8988T (cell line): ENCODE measurements around the gene TMCO2.
"Not testable (repeated sequence)": the region's sequence is repeated elsewhere in the genome, so short reads cannot be mapped to it uniquely, and the experiment has no call there.

ENCODE experiments used
- DNase-seq: peaks from one replicate; pipeline ENCODE4 v3.0.0; 2011

TMCO2 gene

DNA sequence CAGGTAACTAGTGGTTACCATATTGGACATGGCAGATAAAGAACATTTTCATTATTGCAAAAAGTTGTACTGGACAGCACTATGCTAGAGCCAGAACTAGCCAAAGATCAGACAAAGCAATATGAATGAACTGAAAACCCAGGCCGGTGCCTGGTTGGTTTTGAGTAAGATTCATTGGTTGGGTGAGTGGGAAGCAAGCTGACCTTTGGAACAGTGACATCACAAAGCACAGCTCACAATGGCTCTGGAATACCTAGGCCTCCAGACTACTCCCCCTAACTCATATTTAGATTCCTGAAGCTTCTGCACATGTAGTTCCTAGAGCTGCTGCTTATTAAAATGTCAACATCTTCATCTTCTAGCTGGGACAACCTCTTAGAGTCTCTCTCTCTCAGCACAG is at the start of gene TMCO2:
Gene TMCO2, plus strand, starts transcription at position 283 of the 400 bp plus-strand sequence. Its CDS starts 57 bp downstream, at position 340.
- no peak for DNase-seq

DNA sequence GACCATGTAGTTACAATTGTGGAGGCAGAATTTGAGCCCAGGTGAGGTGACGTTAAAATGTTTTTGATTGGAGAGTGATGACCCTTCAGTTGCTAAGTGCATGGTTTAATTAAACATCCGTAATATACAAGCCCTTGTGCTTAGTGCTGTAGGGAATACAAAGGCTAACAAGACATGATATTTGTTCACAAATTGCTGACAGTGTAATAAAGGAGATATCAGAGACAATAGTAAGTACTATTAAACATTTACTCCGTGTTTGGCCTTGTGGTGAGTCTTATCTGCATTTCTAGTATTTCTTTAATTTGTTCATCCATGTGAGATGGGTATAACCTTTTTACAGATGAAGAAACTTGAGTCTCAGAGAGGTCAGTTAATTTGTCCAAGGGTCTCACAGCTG is 48.6 kb upstream of the TMCO2 start:
- no peak for DNase-seq

DNA sequence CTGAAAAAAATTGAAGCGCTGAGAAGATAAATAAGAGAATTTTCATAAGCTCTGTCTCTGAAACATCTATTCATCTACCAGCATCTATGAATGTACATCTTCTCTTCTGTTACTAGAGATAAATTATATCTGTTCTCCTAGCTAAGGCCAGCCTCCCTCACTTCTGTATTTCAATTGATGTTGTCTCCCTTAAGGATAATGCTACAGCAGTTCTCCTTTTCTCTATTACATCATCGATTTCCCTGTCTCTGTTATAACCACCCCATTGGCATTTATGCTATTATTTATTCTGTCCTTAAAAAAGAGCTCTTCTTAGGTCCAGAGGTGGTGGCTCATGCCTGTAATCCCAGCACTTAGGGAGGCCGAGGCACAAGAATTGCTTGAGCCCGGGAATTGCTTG is 42.9 kb upstream of the TMCO2 start:
- no peak for DNase-seq

DNA sequence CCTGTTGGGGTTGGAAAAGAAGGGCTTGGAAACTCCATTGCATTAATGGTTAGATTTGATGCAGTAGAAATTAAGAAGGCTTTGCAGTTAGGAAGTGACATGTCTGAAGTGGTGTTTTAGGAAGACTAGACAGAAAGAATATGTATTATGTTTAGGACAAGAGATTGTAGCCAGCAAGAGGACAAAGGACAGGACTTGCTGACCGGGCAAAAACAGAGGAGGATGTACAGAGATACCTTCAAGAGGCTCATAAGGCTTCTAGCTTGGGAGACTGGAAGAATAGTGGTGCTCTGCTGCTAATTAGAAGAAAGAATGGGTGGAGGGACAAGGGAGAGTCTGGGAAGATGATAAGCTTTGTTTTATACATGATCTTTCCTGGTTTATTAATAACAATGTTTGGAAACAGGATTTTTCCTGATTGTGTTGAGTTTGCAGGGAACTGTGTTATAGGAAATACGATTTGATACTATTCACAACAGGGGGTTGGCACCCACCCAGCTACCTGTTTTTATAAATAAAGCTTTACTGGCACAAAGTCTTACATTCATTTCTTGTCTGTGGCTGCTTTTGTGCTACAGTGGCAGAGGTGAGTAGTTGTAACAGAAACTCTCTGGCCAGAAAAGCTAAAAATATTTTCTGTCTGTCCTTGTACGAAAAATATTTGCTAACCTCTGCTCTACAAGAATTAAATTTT is 37.1 kb upstream of the TMCO2 start:
- DNase-seq: no peak

DNA sequence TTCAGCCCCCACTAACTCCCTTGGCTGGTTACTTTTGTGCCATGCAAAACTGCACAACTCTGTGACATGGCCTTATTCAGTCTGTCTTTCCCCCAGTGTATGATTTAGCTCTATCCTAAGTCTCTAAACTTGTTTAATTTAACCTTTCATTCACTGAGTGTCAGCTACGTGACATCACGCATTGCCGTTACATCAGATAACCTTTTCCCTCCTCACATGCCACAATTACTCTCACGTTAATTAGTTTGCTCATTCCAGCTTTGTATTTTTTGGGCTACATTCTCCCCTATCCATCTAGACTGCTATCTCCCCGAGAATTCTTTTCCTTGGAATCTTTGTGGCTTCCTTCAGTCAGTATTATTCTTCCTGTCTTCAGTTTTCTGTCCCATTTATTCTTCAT is 29.4 kb upstream of the TMCO2 start:
- no peak for DNase-seq

DNA sequence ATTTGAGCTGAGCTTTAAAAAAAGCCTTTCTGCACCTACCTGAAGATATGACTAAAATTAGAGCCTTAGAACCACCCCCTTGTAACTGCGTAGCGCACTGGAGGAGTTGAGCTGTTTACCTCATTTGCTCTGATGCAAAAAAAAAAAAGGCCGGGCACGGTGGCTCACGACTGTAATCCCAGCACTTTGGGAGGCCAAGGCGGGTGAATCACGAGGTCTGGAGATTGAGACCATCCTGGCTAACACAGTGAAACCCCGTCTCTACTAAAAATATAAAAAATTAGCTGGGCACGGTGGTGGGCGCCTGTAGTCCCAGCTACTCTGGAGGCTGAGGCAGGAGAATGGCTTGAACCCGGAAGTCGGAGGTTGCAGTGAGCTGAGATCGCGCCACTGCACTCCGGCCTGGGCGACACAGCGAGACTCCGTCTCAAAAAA is 26.2 kb upstream of the TMCO2 start:
- not testable (repeated sequence) for DNase-seq

DNA sequence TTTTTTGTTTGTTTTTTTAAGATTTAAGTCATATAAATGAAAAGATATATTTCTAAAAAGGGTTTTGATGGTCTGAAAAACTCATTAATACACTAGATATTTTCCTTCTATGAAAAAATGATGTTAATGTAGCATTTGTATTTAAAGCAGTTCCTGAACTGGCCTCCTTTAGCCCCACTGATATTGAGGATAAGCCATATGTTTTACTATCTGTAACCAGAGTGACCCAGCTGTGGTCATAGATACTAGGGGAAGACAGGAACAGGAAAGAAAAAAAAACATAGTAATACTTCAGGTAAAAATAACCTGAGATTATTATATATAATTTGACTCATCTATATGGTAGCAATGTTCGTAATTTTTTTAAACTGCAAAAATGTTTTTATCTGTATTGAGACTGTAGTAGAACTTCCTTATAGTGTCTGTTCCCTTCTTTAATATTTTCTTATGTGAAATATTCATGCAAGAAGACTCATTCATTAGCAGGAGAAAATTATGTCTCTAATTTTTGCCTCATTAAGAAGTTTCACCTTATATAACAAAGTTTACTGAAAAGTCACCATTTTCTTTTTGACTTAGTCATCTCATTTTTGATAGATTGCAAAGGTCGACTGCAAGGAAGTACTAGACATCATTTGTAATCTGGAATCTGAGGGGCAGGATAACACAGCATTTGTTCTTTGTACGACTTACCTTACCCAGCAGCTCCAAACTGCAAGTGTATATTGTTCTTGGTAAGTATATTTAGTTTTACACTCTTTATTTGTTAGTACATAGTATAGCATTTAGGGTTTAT is 25.6 kb upstream of the TMCO2 start:
- DNase-seq: no peak

DNA sequence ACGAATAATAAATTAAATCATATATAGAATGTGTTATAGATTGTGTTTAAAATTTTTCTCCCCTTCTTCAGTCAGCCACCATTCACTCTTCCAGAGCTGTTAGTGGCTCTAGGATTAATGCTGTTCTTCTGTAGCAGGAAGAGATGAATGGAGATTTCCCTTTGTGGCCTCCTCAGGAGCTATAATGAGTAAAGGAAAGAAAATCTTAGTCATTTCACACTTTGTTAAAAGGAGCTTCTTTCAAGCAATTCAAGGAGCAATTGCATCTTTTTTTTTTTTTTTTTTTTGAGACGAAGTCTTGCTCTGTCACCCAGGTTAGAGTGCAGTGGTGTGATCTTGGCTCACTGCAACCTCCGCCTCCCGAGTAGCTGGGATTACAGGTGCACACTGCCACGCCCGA is 23.7 kb upstream of the TMCO2 start:
- DNase-seq: no peak

DNA sequence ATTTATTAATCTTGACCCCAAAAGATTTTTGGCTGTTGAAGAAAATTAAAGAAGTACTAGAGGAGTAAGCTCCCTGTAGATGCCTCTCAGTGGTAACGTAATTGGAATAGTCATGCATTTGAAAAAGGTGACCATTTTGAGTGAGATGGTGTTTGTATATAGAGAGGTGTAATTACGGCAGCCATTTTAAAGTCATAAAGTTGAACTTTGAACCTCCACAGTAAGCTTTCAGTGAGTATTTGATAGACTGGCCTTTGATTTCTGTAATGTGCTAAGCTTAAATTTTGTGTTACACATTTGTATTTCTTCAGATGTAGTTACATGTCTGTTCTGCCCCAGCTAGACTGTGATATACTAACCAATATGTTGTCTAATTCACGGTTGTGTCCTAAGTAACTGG is 21.5 kb upstream of the TMCO2 start:
- DNase-seq: no peak

DNA sequence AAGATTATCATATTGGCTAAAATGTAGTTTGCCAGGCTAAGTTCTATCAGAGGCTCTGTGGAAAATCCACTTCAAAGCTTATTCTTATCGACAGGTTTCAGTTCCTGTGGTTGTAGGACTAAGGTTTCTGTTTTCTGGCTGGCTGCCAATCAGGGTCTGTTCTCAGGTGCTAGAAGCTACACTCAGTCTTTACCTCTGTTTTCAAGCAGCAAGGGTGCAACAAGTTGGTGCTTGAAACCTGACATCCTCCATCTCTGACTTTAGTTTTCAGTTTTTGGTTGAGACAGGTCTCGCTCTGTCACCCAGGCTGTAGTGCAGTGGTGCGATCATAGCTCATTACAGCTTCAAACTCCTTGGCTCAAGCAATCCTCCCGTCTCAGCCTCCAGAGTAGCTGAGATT is 15.3 kb upstream of the TMCO2 start:
- no peak for DNase-seq

DNA sequence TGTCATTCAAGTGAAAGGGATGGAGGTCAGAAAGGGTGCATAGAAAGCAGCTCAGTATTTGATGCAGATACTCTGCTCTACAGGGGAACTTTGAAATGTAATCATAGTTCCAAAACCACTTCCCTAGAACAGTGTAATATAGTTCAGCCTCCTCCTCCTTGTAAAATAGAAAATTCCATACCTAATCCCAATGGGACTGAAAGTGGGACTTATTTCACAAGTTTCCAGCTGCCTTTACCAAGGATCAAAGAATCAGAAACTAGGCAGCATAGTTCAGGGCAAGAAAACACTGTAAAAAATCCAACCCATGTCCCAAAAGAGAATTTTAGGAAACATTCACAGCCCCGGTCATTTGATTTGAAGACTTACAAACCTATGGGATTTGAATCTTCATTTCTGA is 8.1 kb upstream of the TMCO2 start:
- no peak for DNase-seq

DNA sequence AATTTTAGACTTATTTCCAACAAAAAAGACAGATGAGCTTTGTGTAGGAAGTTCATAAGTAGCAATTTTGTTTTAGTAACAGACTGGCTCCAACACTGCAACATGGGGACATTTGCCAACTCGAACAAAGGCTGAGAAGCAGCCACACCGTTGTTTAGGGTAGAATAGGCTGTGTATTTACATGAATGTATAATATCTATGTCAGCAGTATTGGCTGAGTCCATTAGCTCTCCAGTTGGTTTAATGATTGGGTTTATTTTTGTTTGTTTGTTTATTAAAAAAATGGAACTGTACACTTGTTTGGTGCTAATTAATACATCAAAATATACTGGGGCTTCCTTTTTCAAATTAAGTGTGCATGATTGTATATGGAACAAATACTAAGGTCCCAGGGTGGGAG is 7.3 kb upstream of the TMCO2 start:
- DNase-seq: no peak

DNA sequence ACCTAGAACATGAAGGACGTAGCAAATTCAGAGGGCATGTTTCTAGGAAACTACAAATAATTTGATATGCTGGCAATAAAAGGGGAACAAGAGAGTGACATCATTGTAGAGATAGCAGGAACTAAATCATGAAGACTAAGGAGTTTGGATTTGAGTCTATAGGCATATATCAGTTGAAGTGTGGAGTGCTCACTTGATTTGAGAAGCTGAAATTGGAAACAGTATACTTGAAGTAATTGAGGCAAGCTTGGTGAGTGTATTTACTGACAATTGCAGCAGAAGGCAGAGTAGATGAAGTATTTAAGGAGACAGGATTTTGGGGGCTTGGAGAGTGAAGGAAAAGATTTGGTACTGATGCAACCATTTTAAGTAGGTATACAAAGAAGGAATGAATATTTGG is 6.4 kb upstream of the TMCO2 start:
- no peak for DNase-seq

DNA sequence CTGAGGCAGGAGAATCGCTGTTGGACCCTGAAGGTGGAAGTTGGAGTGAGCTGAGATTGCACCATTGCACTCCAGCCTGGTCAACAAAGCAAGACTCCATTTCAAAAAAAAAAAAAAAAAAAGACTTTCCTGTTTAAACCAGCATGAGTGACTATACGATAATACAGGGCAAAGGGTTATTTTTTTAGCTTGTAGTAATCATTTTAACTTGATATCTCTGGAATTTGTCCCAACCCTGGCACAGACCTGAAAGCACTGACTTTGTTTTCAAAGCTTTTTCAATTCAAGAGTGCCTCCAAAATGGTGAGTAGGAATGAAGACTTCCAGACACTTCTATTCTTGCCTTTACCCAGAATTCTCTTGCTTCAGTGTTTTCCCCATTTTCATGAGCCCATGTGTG is 4.4 kb upstream of the TMCO2 start:
- no peak for DNase-seq

DNA sequence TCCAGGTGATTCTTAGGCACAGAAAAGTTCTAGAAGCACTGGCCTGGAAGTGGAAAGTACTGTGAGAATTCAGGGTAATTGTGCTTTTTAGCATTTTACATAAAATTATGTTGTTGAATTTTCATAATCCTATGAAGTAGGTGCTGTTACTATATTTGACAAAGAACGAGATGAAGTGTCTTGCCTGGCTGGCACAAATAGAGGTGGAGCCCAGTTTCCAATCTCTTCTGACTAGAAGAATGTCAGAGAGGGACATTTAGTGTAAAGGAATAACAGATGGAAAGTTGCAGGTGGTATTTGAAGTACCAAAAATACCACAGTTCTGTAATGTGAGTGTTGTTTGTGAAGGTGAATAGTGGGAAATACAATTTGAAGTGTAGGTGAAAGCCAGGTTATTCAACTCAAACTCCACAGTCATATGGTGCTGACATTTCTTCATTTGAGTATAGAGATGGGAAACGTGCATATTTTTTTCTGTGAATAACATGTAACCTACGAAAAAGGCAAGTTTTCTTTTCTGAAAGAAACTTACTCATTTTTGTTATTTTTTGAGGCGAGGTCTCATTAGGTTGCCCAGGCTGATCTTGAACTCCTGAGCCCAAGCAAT is 3.5 kb upstream of the TMCO2 start:
- DNase-seq: no peak

DNA sequence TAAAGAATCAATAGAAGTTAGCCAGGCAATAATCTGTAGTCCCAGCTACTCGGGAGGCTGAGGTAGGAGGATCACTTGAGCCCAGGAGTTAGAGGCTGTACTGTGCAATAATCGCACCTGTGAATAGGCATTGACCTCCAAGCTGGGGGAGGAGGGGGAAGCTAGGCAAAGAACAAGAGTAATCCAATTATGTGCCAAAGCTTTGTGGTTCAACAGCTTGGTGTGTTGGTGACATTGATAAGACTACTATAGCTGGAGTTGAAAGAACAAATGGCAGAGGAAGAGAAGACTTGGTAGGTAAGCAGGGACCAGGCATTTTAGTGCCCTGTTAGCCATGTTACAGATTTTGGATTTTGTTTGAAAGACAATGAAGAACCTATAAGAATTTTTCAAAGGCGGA is 2.1 kb upstream of the TMCO2 start:
- no peak for DNase-seq

DNA sequence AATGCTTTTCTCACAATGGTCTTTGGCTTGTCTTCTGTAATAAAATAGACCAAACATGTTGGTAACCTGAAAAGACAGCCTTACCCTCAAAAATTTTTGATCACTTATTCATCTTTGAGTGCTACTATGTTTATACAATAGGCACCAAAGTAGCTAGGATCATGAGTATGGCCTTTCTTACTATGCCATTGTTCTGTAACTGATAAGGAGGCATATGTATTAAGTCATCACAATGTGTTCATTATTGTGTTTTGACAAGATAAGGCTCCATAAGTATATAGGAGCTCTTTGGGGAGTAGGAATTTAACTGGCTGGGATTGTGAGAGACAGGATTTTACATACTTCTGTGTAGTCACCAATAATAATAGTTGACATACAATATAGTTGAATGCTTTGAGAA is 675 bp downstream of the TMCO2 start:
- DNase-seq: no peak

DNA sequence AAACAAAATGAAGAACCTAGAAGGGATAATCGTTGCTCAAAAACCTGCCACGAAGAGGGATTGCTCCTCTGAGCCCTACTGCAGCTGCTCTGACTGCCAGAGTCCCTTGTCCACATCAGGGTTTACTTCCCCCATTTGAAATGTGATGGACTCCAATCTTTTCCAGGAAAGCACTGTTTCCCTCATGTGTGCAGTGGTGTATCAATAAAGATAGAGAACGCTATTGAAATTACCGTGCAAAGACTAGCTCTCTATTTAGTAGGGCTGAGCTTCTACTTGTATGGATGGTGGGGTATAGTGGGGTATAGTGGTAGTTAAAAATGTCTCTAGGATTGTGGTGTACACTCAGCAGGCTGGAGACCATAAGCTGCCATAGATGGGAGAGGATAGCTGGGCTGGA is 3.7 kb downstream of the TMCO2 start:
- DNase-seq: no peak

DNA sequence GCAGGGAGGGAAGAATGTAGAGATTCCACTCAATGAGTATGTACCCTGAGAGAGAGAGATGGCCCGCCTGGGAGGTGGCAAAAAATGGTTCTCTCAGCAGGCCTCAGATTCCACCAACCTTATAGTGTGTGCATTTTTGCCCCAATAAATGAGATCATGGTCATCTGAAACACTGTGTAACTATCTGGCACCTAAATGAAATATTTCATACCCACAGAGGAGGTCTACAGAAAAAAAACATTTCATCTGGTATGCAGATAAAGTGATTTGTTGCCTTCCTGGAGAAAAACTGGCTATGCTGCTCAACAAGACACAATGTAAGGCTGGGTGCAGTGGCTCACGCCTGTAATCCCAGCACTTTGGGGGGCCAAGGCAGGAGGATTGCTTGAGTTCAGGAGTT is 4.9 kb downstream of the TMCO2 start:
- DNase-seq: no peak

DNA sequence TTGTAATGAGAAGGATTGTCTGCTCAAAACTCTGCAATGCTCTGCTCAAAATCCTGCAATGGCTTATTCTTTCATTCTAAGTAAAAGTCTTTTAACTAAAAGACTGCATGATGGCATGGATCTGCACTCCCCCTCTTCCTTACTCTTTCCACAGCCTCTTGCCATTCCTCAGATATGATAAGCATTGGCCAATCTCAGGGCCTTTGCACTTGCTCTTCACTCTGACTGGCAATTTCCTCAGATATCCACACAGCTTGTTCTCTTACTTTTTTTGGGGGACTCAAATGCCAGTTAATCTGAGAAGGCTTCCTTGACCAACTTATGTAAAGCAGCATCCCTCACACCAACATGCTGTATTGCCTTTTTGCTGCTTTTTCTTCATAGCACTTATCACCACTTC is 7.5 kb downstream of the TMCO2 start:
- no peak for DNase-seq

DNA sequence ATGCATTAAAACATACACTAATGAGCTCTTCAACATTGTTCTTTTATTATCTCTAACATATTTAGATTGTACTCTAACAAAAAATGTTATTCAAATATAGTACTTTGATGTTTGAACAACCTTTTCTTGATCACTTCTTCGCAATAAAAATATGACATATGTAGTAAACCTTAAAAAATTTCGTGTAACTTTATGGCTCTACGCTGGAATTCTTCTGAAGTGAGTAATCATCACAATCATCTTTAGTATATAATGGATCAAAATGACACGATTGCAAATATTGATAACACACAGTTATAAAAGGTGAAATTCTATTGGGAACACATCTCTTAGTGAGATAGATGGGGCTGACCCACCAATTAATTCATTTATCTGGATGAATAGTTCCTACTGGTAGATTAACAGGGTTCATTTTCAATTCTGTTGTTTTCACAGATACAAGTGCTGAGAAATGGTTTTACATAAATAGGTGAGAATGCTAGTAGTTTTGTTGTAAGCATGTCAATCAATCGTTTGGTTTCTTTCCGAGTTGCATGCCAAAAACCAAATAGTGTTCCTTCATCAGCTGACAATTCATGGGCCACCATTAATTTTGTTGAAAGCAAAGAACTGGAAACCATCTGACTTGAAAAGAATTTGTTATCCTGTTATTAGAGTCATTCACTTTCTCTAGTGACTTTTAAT is 8.8 kb downstream of the TMCO2 start:
- DNase-seq: no peak

DNA sequence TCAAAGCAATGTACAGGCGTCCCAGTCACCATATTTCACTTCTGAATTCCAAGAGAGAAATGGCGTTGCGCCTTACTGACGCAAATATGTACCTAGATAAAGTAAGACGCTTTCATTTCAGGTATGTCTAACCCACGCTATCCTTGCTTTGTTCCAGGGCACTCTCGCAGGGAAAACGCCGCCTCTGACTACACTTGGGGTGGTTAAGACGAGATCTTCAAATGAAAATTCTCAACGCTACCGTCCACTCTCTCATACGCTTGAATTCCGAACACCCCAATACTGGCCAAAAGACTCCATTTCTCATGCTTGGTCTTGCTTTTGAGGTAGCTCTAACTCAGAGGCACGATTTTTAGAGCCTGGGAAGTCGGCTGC is 9.6 kb downstream of the TMCO2 start:
- DNase-seq: no peak

DNA sequence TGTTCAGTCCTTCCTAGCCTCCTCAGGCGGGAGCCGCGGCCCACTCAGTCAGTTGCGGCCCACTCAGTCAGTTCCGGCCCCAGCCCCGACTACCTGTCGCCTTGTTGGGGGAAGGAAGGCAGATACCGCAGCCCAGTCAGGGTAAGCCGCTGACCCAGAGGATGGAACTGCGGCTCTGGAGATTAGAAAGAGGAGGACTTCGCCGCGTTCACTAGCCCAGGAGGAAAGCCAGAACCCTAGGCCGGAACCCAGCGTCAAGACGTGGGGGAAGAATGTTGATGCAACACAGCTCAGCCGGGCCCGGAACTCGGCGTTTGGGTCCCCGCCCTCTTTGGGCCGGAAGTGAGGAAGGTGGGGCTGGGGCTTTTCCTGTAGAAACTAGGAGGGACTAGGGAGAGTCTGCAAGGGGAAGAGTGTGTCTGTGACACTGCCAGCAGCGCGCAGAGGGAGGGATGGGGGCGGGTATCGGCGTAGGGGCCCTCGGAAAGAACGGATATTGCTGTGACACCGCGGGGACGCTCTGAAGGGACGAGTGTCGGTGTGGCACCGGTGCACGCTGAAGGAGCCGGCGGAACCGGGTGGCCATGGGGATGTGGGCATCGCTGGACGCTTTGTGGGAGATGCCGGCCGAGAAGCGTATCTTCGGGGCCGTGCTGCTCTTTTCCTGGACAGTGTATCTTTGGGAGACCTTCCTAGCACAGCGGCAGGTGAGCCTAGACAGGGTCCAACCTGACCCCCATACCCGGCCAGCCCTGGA is 10.1 kb downstream of the TMCO2 start, which contains the start of gene ZMPSTE24:
Gene ZMPSTE24, plus strand, starts transcription at position 549 of the 757 bp plus-strand sequence. Its CDS starts 36 bp downstream, at position 585.
- DNase-seq: peak; percentile 15
